Measurements from ENCODE around the gene PBX2.

Gene PBX2

GRCh38 chr6:32148289-32149091, 41.5 kb downstream of the PBX2 start:
- Histone ChIP-seq H3K4me3 (replicated peaks; ENCODE audit: insufficient read depth, low read length) (no peak overlapping the region), H3K27me3 (ENCODE audit: insufficient read depth, poor library complexity, severe bottlenecking) (peaks cover 36% of the 10 kb centered on the region), H3K27ac (replicated peaks) (no peak overlapping the region)
- TF ChIP-seq SPI1 (IDR thresholded peaks at IDR 0.05; ENCODE audit: borderline replicate concordance, low read depth), result no peak
- no peak for TF ChIP-seq REST (IDR thresholded peaks at IDR 0.05; ENCODE audit: insufficient replicate concordance, low read depth)
- TF ChIP-seq GABPA (IDR thresholded peaks at IDR 0.05; ENCODE audit: low read depth), result no peak
- no peak for TF ChIP-seq POLR2AphosphoS5 (IDR thresholded peaks at IDR 0.05; ENCODE audit: low read depth)
- TF ChIP-seq CTCF (IDR thresholded peaks at IDR 0.05; ENCODE audit: insufficient read depth, low read length), result no peak
- DNase-seq (ENCODE audit: low read depth in 1 of 2, low spot score in 1 of 2), result no peak

- H3K27ac ChIP-seq (replicated peaks), result no peak overlapping the region
- H3K27me3 ChIP-seq (ENCODE audit: insufficient read depth, poor library complexity, severe bottlenecking), result peaks cover 29% of the 10 kb centered on the region
- no peak for TF ChIP-seq CTCF (IDR thresholded peaks at IDR 0.05; ENCODE audit: insufficient read depth, low read length)
- TF ChIP-seq REST (IDR thresholded peaks at IDR 0.05; ENCODE audit: insufficient replicate concordance, low read depth), result no peak
- TF ChIP-seq SPI1 (IDR thresholded peaks at IDR 0.05; ENCODE audit: borderline replicate concordance, low read depth), result no peak
- no peak for TF ChIP-seq POLR2AphosphoS5 (IDR thresholded peaks at IDR 0.05; ENCODE audit: low read depth)
- TF ChIP-seq GABPA (IDR thresholded peaks at IDR 0.05; ENCODE audit: low read depth), result no peak
- no peak for DNase-seq (ENCODE audit: low read depth in 1 of 2, low spot score in 1 of 2)
- no peak overlapping the region for H3K4me3 ChIP-seq (replicated peaks; ENCODE audit: insufficient read depth, low read length)
These were observed 42.4 kb downstream of the PBX2 start for GRCh38 chr6:32147401-32148132.

GRCh38 chr6:32146687-32147086, 43.3 kb downstream of the PBX2 start:
- H3K27me3 ChIP-seq (ENCODE audit: insufficient read depth, poor library complexity, severe bottlenecking), result peaks cover 29% of the 10 kb centered on the region
- TF ChIP-seq REST (IDR thresholded peaks at IDR 0.05; ENCODE audit: insufficient replicate concordance, low read depth), result no peak
- no peak for TF ChIP-seq SPI1 (IDR thresholded peaks at IDR 0.05; ENCODE audit: borderline replicate concordance, low read depth)
- TF ChIP-seq CTCF (IDR thresholded peaks at IDR 0.05; ENCODE audit: insufficient read depth, low read length), result no peak
- TF ChIP-seq GABPA (IDR thresholded peaks at IDR 0.05; ENCODE audit: low read depth), result no peak
- no peak for TF ChIP-seq POLR2AphosphoS5 (IDR thresholded peaks at IDR 0.05; ENCODE audit: low read depth)
- H3K4me3 ChIP-seq (replicated peaks; ENCODE audit: insufficient read depth, low read length), result no peak overlapping the region
- no peak for DNase-seq (ENCODE audit: low read depth in 1 of 2, low spot score in 1 of 2)
- no peak overlapping the region for H3K27ac ChIP-seq (replicated peaks)
